NT2/D1 (cell line): ENCODE measurements around the gene MPO.

Experiments used
- DNase-seq: peaks from one replicate; pipeline ENCODE4 v3.0.0-alpha.2; 2011; ENCODE audit warnings: low read depth, low spot score
- H3K27me3 ChIP-seq: 2 replicates; pipeline ENCODE4 v1.6.0; 2011; ENCODE audit warnings: mild to moderate bottlenecking; ENCODE audit not compliant: insufficient read length, insufficient read depth
- H3K36me3 ChIP-seq: 2 replicates; pipeline ENCODE4 v1.6.1; 2011; ENCODE audit warnings: mild to moderate bottlenecking, low read length, mixed read lengths; ENCODE audit not compliant: insufficient read depth, insufficient read length
- H3K4me1 ChIP-seq: 2 replicates; pipeline ENCODE4 v1.5.1; 2011; ENCODE audit not compliant: insufficient read depth, insufficient read length
- H3K4me3 ChIP-seq: 2 replicates; pipeline ENCODE4 v1.5.1; 2011; ENCODE audit warnings: low read depth; ENCODE audit not compliant: insufficient read length
- H3K9ac ChIP-seq: 2 replicates; pipeline ENCODE4 v1.6.0; 2011; ENCODE audit warnings: low read depth; ENCODE audit not compliant: insufficient read length
- H3K9me3 ChIP-seq: 2 replicates; pipeline ENCODE4 v1.5.1; 2011; ENCODE audit warnings: mild to moderate bottlenecking, low read length; ENCODE audit not compliant: insufficient read depth
- SUZ12 ChIP-seq: IDR thresholded peaks from 2 replicates; pipeline ENCODE4 v1.6.1; 2011; ENCODE audit not compliant: insufficient read length, insufficient read depth; ENCODE audit errors: extremely low read depth
- YY1 ChIP-seq: IDR thresholded peaks from 2 replicates; pipeline ENCODE4 v1.6.1; 2011; ENCODE audit not compliant: insufficient read length, insufficient read depth
- ZNF274 ChIP-seq: IDR thresholded peaks from 2 replicates; pipeline ENCODE4 v1.6.1; 2011; ENCODE audit warnings: mild to moderate bottlenecking, low read depth, low read length

Gene MPO

DNA sequence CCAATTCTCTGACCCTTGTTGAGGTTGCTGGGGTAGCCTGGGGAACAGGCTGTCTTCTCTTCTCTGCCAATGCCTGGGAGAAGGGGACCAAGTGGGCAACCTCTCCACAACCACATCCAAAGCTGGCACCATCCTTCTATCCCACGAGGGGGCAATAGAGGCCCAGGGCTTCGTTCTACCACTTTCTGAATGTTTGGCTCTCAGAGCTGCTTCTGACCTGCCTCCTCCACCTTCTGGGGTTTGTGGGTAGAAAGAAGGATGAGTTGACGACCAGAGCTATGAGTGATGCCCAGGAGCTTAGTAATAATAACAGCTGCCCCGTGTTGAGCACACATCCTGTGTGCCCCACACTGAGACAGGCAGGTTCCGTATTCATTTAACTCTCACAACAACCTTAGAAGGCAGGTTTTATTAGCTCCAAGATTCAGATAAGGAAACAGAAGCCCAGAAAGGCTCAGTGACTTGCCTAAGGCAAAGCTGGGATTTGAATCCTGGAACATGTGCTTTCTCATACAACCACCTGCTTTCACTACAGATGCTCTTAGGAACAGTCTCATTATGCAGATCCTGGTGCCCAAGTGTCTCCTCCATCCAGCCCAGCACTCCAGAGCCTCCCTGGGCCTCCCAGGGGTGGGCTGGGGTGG lies 36.8 kb upstream of the MPO start:
- H3K4me1 ChIP-seq, result peaks cover 6% of the 10 kb centered on the region
- H3K36me3 ChIP-seq, result no peaks in the 10 kb centered on the region
- TF ChIP-seq ZNF274, result no peak
- TF ChIP-seq SUZ12, result no peak
- no peak for TF ChIP-seq YY1
- no peaks in the 10 kb centered on the region for H3K9me3 ChIP-seq
- H3K27me3 ChIP-seq, result no peaks in the 10 kb centered on the region
- H3K4me3 ChIP-seq, result no peak overlapping the region
- no peak overlapping the region for H3K9ac ChIP-seq
- no peak for DNase-seq

DNA sequence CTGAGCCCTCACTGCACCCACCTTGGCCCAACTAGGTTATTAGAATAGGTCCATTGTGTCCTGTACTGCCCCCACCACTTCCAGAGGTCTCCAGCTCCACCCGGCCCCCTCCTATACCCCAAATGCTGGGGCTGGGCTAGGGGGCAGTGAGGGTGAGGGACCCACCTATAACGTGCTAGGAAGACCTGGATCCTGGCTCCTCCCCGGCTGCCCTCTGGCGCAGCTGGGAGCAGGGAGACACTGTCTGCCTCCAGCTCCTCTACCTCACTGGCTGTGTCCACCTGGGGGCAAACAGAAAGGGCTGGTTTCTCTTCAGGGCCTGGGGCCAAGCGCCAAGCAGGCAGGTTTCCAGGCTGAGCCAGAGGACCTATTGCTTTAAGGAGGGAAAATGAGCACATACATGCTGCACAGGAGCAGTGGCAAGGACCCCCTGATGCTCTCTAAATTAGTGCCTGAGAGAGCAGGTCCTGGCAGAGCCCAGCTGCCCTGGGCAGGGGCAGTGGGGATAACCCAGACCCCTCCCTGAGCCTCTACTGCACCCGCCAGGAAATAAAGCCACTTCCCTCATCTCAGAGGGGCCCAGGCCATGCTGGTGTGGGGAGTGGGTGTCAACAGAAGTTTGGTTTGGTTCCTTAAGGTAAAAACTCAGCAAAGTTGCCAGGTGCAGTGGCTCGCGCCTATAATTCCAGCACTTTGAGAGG lies 35.7 kb upstream of the MPO start:
- Histone ChIP-seq H3K36me3 (no peaks in the 10 kb centered on the region), H3K27me3 (no peaks in the 10 kb centered on the region), H3K9me3 (no peaks in the 10 kb centered on the region), H3K4me3 (no peak overlapping the region), H3K9ac (no peak overlapping the region), H3K4me1 (peaks cover 7% of the 10 kb centered on the region)
- no peak for DNase-seq
- TF ChIP-seq ZNF274 (no peak), YY1 (no peak), SUZ12 (no peak)

GRCh38 chr17:58315750-58316149 lies 35.0 kb upstream of the MPO start:
- Histone ChIP-seq H3K9ac (no peak overlapping the region), H3K27me3 (no peaks in the 10 kb centered on the region), H3K4me3 (no peak overlapping the region), H3K4me1 (peaks cover 7% of the 10 kb centered on the region), H3K36me3 (no peaks in the 10 kb centered on the region), H3K9me3 (no peaks in the 10 kb centered on the region)
- no peak for DNase-seq
- TF ChIP-seq YY1, result no peak
- TF ChIP-seq ZNF274, result no peak
- TF ChIP-seq SUZ12, result no peak

DNA sequence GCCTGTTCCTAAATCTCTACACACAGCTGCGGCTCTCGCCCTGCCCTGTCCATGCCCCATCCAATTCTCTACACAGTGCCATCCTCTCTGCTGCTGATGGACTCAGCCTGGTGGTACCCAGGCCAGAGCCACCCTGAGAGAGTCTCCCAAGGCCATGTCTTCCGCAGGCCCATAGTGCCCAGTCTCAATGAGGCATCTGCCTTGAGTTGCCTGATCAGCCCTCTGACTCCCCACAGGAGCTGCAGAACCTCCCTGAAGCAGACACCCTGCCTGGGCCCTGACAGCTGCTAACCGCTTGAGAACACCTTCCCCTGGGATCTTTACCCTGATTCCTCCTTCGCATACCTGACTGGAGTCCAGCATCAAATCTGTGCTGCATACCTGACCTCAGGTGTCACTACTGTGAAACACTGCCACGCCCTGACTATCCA lies 34.6 kb upstream of the MPO start:
- H3K9ac ChIP-seq, result no peak overlapping the region
- H3K27me3 ChIP-seq, result no peaks in the 10 kb centered on the region
- H3K9me3 ChIP-seq, result no peaks in the 10 kb centered on the region
- H3K4me1 ChIP-seq, result peaks cover 7% of the 10 kb centered on the region
- no peak for DNase-seq
- no peaks in the 10 kb centered on the region for H3K36me3 ChIP-seq
- no peak overlapping the region for H3K4me3 ChIP-seq
- TF ChIP-seq YY1, result no peak
- no peak for TF ChIP-seq ZNF274
- TF ChIP-seq SUZ12, result no peak

DNA sequence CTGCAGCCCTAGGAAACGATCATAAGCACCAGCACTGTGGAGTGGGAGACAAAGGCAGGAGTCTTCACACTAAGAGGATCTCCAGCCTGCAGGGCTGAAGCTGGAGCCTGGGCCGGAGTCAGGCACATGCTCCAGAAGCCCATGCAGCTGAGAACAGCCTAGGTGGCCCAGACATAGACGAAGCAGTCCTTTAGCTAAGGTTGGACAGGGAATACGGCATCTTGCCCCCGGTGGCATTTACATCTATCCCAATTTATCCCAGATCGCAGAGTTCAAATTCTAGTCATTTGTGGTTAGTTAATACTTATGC lies 33.9 kb upstream of the MPO start:
- no peak overlapping the region for H3K9ac ChIP-seq
- H3K36me3 ChIP-seq, result no peaks in the 10 kb centered on the region
- no peak overlapping the region for H3K4me3 ChIP-seq
- H3K9me3 ChIP-seq, result no peaks in the 10 kb centered on the region
- H3K27me3 ChIP-seq, result no peaks in the 10 kb centered on the region
- no peak for DNase-seq
- TF ChIP-seq SUZ12 (no peak), ZNF274 (no peak), YY1 (no peak)
- H3K4me1 ChIP-seq, result peaks cover 10% of the 10 kb centered on the region

DNA sequence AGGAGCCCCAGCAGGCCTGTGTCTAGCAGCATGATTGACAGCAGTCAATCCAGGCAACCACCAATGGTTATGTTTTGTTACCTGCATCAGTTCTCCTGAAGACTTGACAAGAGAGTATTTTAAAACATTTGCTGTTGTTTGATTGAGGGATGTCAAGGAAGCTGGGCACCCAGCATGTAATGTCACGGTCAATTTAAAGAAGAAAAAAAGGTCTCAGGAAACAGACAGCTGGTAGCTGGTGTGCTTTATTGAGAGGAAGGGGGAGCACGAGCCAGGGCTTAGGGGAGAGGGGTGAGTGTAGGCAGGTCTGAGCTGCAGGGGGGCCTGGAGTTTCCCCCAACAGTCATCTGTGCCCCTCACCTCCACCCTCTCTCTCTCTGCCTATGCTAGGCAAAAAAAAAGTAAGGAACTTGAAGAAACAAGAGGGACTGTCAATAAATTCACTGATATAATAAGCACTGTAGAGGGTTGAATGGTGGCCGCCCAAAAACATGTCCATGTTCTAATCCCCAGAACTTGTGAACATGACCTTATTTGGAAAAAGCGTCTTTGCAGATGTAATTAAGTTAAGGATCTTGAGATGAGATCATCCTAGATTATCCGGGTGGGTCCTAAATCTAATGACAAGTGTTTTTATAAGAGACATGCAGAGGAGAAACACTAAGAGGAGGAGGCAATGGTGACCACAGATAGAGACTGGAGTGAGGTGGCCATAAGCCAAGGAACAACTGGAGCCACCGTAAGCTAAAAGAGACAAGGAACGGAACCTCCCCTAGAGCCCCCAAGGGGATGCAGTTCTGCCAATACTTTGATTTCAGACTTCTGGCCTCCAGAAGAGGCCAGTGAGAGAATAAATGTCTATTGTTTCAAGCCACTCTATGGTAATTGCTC lies 33.3 kb upstream of the MPO start:
- Histone ChIP-seq H3K27me3 (no peaks in the 10 kb centered on the region), H3K36me3 (no peaks in the 10 kb centered on the region), H3K4me3 (no peak overlapping the region), H3K9ac (no peak overlapping the region), H3K4me1 (peaks cover 16% of the 10 kb centered on the region), H3K9me3 (no peaks in the 10 kb centered on the region)
- DNase-seq, result no peak
- no peak for TF ChIP-seq YY1
- TF ChIP-seq ZNF274, result no peak
- TF ChIP-seq SUZ12, result no peak

DNA sequence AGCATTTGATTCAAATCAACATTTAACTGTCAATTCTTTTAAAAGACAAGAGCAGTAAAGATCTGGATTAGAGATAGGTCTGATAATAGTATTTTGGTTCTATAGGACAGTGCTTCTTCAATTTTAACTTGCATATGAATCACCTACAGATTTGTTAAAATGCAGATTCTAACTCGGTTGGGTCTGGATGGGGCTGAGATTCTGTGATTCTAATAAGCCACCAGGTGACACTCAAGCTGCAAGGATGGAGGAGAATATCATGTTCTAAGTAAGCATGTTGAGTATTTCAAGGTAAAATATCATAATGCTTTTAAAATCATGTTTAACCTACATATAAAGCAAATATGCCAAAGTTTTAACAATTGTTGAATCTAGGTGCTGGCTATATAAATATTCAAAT lies 32.1 kb upstream of the MPO start:
- no peaks in the 10 kb centered on the region for H3K9me3 ChIP-seq

More for the DNA sequence above, 32.1 kb upstream of the MPO start:
- Histone ChIP-seq H3K4me1 (peaks cover 26% of the 10 kb centered on the region), H3K27me3 (no peaks in the 10 kb centered on the region), H3K4me3 (no peak overlapping the region), H3K36me3 (no peaks in the 10 kb centered on the region), H3K9ac (no peak overlapping the region)
- DNase-seq, result no peak
- TF ChIP-seq YY1 (no peak), ZNF274 (no peak)
